SK-N-SH (cell line): Measurements from ENCODE around the gene MYCL. TPM values are rescaled to one million over a fixed set of nuclear protein-coding genes. Genes with fewer than 3 reads are reported as not detected.
"Not testable (repeated sequence)": the region's sequence is repeated elsewhere in the genome, so short reads cannot be mapped to it uniquely, and the experiment has no call there.

Experiments used
- CTCF ChIA-PET: fragments of 300-600, 350-600 bp; formaldehyde crosslinking; extraction: SDS; loops from one replicate; lab custom pipeline; 2021; lab: Yijun Ruan, JAX
- POLR2A ChIA-PET: fragments of 350-600 bp; sonication (Branson Sonifier 250); formaldehyde crosslinking; extraction: SDS; loops from one replicate; lab custom pipeline; 2020; ENCODE audit warnings: antibody characterized with exemption, inconsistent platforms; lab: Yijun Ruan, JAX
- DNase-seq: peaks from one replicate; pipeline ENCODE4 v3.0.0; 2012
- H2AFZ ChIP-seq: fragments of 200-600 bp; sonication (generic); 2 replicates; pipeline ENCODE4 v1.8.1; 2016; ENCODE audit warnings: antibody characterized with exemption, mild to moderate bottlenecking, low read depth
- H3F3A ChIP-seq: fragments of 200-600 bp; sonication (generic); replicated peaks from 2 replicates; pipeline ENCODE3; 2016; ENCODE audit warnings: antibody characterized with exemption, mild to moderate bottlenecking; ENCODE audit not compliant: insufficient read depth
- H3K27ac ChIP-seq, 2 experiments: fragments of 200-500 bp in 1 of 2; fragments of 200-600 bp in 1 of 2; sonication (Bioruptor generic) in 1 of 2; sonication (generic), shearing (Covaris generic) in 1 of 2; 2 replicates each; pipeline versions ENCODE4 v1.5.1 to v1.6.1; 2014 to 2016; ENCODE audit warnings: low read depth in 2 of 2, inconsistent platforms in 1 of 2, low read length in 1 of 2, mild to moderate bottlenecking in 1 of 2, mixed read lengths in 1 of 2
- H3K27me3 ChIP-seq: fragments of 200-600 bp; sonication (generic), shearing (Covaris generic); 2 replicates; pipeline ENCODE4 v1.6.1; 2016; ENCODE audit warnings: mixed run types; ENCODE audit not compliant: insufficient read depth
- H3K36me3 ChIP-seq, 2 experiments: fragments of 200-500 bp in 1 of 2; fragments of 200-600 bp in 1 of 2; sonication (Bioruptor generic) in 1 of 2; sonication (generic) in 1 of 2; replicated peaks in 1 of 2; 2 replicates each; pipeline versions ENCODE3 to v1.5.1; 2014 to 2016; ENCODE audit warnings: low read length in 1 of 2, mild to moderate bottlenecking in 1 of 2; ENCODE audit not compliant: insufficient read depth in 2 of 2, control insufficient read depth in 1 of 2
- H3K4me1 ChIP-seq, 2 experiments: fragments of 200-500 bp in 1 of 2; fragments of 200-600 bp in 1 of 2; sonication (Bioruptor generic) in 1 of 2; sonication (generic), shearing (Covaris generic) in 1 of 2; 2 replicates each; pipeline versions ENCODE4 v1.5.1 to v1.6.1; 2014 to 2016; ENCODE audit warnings: low read depth in 1 of 2, low read length in 1 of 2, mixed run types in 1 of 2; ENCODE audit not compliant: insufficient read depth in 2 of 2, control insufficient read depth in 1 of 2
- H3K4me2 ChIP-seq: fragments of 200-600 bp; sonication (generic), shearing (Covaris generic); 2 replicates; pipeline ENCODE4 v1.6.1; 2017; ENCODE audit warnings: mixed run types
- H3K4me3 ChIP-seq, 2 experiments: fragments of 200-500 bp in 1 of 2; fragments of 200-600 bp in 1 of 2; sonication (Bioruptor generic) in 1 of 2; sonication (generic), shearing (Covaris generic) in 1 of 2; 2 replicates each; pipeline versions ENCODE4 v1.5.1 to v1.8.1; 2014 to 2016; ENCODE audit warnings: low read depth in 2 of 2, inconsistent platforms in 1 of 2, low read length in 1 of 2, mild to moderate bottlenecking in 1 of 2, mixed read lengths in 1 of 2, moderate library complexity in 1 of 2
- H3K79me2 ChIP-seq: fragments of 200-600 bp; sonication (generic); 2 replicates; pipeline ENCODE4 v1.8.1; 2017; ENCODE audit warnings: mild to moderate bottlenecking; ENCODE audit not compliant: insufficient read depth
- H3K9ac ChIP-seq: fragments of 200-600 bp; sonication (generic); 2 replicates; pipeline ENCODE4 v1.6.1; 2017; ENCODE audit warnings: mixed run types
- H3K9me2 ChIP-seq: fragments of 200-600 bp; sonication (generic); 2 replicates; pipeline ENCODE4 v1.6.1; 2017; ENCODE audit warnings: mixed run types
- H3K9me3 ChIP-seq: fragments of 200-600 bp; sonication (generic); 2 replicates; pipeline ENCODE4 v1.6.1; 2017; ENCODE audit warnings: mixed run types, mild to moderate bottlenecking, moderate library complexity
- H4K20me1 ChIP-seq: fragments of 200-600 bp; sonication (generic); 2 replicates; pipeline ENCODE4 v1.6.1; 2017; ENCODE audit warnings: mild to moderate bottlenecking, mixed run types; ENCODE audit not compliant: insufficient read depth
- JUND ChIP-seq: IDR thresholded peaks from 2 replicates; pipeline ENCODE4 v1.4.0; 2012
- MAX ChIP-seq: IDR thresholded peaks from 2 replicates; pipeline ENCODE4 v1.4.0; 2012; ENCODE audit warnings: low read depth
- RAD21 ChIP-seq: IDR thresholded peaks from 2 replicates; pipeline ENCODE4 v1.6.1; 2012; ENCODE audit warnings: mild to moderate bottlenecking, low read length
- USF1 ChIP-seq: IDR thresholded peaks from 2 replicates; pipeline ENCODE4 v1.4.0; 2012; ENCODE audit warnings: low read depth, borderline replicate concordance
- YY1 ChIP-seq: IDR thresholded peaks from 2 replicates; pipeline ENCODE4 v1.4.0; 2012; ENCODE audit warnings: low read depth, mild to moderate bottlenecking
- whole genome bisulfite sequencing: methylation state at CpG from one replicate; pipeline ENCODE4 v1.1.6; 2017; ENCODE audit warnings: low lambda C conversion rate; 5-methylcytosine and 5-hydroxymethylcytosine counted together
- polyA plus RNA-seq, 3 experiments: library from polyadenylated mRNA; depleted of rRNA; stranded (reverse); fragments of >200 nt; gene quantifications; 2 replicates each; pipeline ENCODE4 v1.2.3, GENCODE V29; 2012

MYCL gene
- polyA plus RNA-seq, 1 of the 3 experiments (the other 2 are of a cell fraction), result 0.48 TPM

- H3K79me2 ChIP-seq, result no peaks in the 10 kb centered on the region
- H3F3A ChIP-seq, result no peaks in the 10 kb centered on the region
- ChIA-PET POLR2A (no interaction called here), CTCF (interaction anchor here (0.6 to 13.7 kb wide), 6 partner anchors 16 to 117 kb away, joined by 3 to 209 read pairs (median 25); partner anchors contain the start of gene MYCL)
- H3K9ac ChIP-seq, result no peak overlapping the region
- no peaks in the 10 kb centered on the region for H3K4me1 ChIP-seq
- no peak overlapping the region for H3K4me3 ChIP-seq
- no peak for DNase-seq
- H3K36me3 ChIP-seq, result no peaks in the 10 kb centered on the region
- 94% methylated on average over 2 of the region's 2 CpGs for WGBS
- no peak overlapping the region for H3K4me2 ChIP-seq
- no peaks in the 10 kb centered on the region for H3K9me3 ChIP-seq
- TF ChIP-seq RAD21 (peak; percentile 23), JUND (no peak)
- TF ChIP-seq, all 33 proteins: peak for 1
- H3K27ac ChIP-seq, result no peak overlapping the region
- H3K27me3 ChIP-seq, result no peaks in the 10 kb centered on the region; the same call in none of the 2 replicates
- no peak overlapping the region for H2AFZ ChIP-seq
- H4K20me1 ChIP-seq, result no peaks in the 10 kb centered on the region
- no peaks in the 10 kb centered on the region for H3K9me2 ChIP-seq
Measured at GRCh38 chr1:39917825-39918224, 16.1 kb upstream of the MYCL start.

- Histone ChIP-seq H4K20me1 (no peaks in the 10 kb centered on the region), H3F3A (no peaks in the 10 kb centered on the region), H3K9ac (no peak overlapping the region)
- TF ChIP-seq USF1 (no peak), MAX (no peak), YY1 (no peak)
- TF ChIP-seq, all 33 proteins: peak for 0
- H3K36me3 ChIP-seq, result no peaks in the 10 kb centered on the region
- DNase-seq, result no peak
- 72% methylated on average over 6 of the region's 6 CpGs for WGBS
- no peak overlapping the region for H3K27ac ChIP-seq
- ChIA-PET POLR2A (no interaction called here), CTCF (interaction anchor here (0.6 to 13.7 kb wide), 5 partner anchors 13 to 734 kb away, joined by 3 to 209 read pairs (median 45); partner anchors contain the start of gene MYCL)
- H3K9me2 ChIP-seq, result no peaks in the 10 kb centered on the region
- no peak overlapping the region for H3K4me3 ChIP-seq
- H3K4me1 ChIP-seq, result no peaks in the 10 kb centered on the region
- H3K4me2 ChIP-seq, result no peak overlapping the region
- no peaks in the 10 kb centered on the region for H3K9me3 ChIP-seq
- H3K27me3 ChIP-seq, result no peaks in the 10 kb centered on the region; the same call in none of the 2 replicates
- no peak overlapping the region for H2AFZ ChIP-seq
- H3K79me2 ChIP-seq, result no peaks in the 10 kb centered on the region
Measured at GRCh38 chr1:39915499-39916129, 13.9 kb upstream of the MYCL start.

- H3K79me2 ChIP-seq, POLR2A ChIA-PET, H3K36me3 ChIP-seq, H3K9ac ChIP-seq, DNase-seq, H3K4me2 ChIP-seq, H3K27me3 ChIP-seq, H3K4me1 ChIP-seq, H3K27ac ChIP-seq, H3K9me3 ChIP-seq, H4K20me1 ChIP-seq, H3K9me2 ChIP-seq, H2AFZ ChIP-seq, CTCF ChIA-PET, H3F3A ChIP-seq, H3K4me3 ChIP-seq: not testable (repeated sequence)
- no CpG with 5 or more reads among the region's 30 CpGs for WGBS
Measured at GRCh38 chr1:39913136-39913535, 11.4 kb upstream of the MYCL start.
